ENCODE data around the gene MFRP.

- TF ChIP-seq POLR2AphosphoS5 (IDR thresholded peaks at IDR 0.05) (no peak), POLR2A (IDR thresholded peaks at IDR 0.05) (no peak)
These were observed 7.4 kb downstream of the MFRP start for GRCh38 chr11:119338965-119339588.
